Measurements from ENCODE around the gene SOST. TPM values are rescaled to one million over a fixed set of nuclear protein-coding genes. Genes with fewer than 3 reads are reported as not detected.

Gene SOST
- polyA plus RNA-seq, 2 donors = not detected

DNA sequence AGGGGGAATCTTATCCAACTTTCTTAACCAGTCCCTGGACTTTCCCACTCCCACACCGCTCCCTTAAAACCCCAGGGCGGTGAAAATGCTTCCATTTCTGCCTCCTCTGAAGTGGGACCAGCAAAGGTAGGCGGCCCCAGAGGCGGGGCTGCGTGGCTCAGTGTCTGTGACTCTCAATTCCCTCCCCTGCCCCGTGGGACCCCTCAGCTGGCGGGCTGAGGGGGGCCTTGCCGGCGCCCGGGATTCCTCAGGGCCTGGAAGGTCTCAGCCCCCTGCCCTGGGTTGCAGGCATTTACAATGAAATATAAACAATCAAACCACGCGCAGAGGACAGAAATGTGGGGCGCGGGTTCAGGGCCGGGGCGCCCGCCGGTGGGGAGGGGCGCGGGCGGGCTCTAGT lies 3.6 kb downstream of the SOST start:
- WGBS, 2 donors = 33 to 36% methylated on average over 21 of the region's 21 CpGs
- H3K4me3 ChIP-seq (ENCODE audit: low read depth in 1 of 2, low read length in 2 of 2) = no peak overlapping the region
- no peaks in the 10 kb centered on the region for H3K9me3 ChIP-seq (ENCODE audit: control insufficient read depth in 2 of 2, insufficient read depth in 1 of 2, low read depth in 1 of 2, low read length in 1 of 2)
- peaks cover 3 to 5% of the 10 kb centered on the region in 2 donors for H3K27me3 ChIP-seq (ENCODE audit: control insufficient read depth in 1 of 2, insufficient read depth in 2 of 2, low read length in 2 of 2)
- no peak overlapping the region for H3K27ac ChIP-seq (ENCODE audit: low read depth in 2 of 2, low read length in 1 of 2)
- peaks cover 2 to 11% of the 10 kb centered on the region in 2 donors for H3K4me1 ChIP-seq (ENCODE audit: control insufficient read depth in 2 of 2, insufficient read depth in 2 of 2, low read length in 1 of 2)
- no peaks in the 10 kb centered on the region for H3K36me3 ChIP-seq (ENCODE audit: control insufficient read depth in 2 of 2, insufficient read depth in 2 of 2, low read length in 1 of 2)

DNA sequence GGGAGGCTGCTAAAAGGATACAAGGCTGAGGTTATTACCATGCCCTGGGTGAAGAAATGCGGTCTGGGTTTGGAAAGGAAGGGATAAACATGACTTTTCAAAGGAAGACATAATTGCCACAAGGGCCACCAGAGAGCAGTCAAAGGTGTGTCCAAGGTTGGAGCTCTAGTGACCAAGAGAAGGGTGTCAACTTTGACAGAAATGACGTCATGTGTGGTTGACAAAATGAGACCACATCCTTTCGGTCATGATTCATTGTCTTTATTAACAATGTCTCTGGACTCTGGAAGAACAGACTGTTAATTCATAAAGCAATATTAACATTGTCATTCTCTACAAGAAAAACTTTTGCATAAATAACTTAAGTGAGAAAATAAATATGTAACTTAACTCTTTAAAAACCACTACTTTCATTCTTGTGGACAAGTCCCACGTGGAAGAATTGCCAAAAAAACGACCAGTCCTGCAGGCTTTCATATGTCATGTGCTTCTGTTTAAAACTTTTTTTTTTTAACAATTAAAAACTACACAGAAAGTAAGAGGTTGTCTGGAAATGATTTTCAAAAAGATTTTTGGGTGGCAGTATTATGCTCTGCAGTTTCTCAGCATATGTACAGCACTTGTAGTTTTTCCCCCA lies 5.0 kb downstream of the SOST start:
- H3K27me3 ChIP-seq (ENCODE audit: control insufficient read depth in 1 of 2, insufficient read depth in 2 of 2, low read length in 2 of 2) = peaks cover 3 to 5% of the 10 kb centered on the region in 2 donors
- no peaks in the 10 kb centered on the region for H3K9me3 ChIP-seq (ENCODE audit: control insufficient read depth in 2 of 2, insufficient read depth in 1 of 2, low read depth in 1 of 2, low read length in 1 of 2)
- H3K4me3 ChIP-seq (ENCODE audit: low read depth in 1 of 2, low read length in 2 of 2) = no peak overlapping the region
- 68 to 69% methylated on average over 5 of the region's 5 CpGs for WGBS, 2 donors
- no peaks in the 10 kb centered on the region for H3K36me3 ChIP-seq (ENCODE audit: control insufficient read depth in 2 of 2, insufficient read depth in 2 of 2, low read length in 1 of 2)
- H3K27ac ChIP-seq (ENCODE audit: low read depth in 2 of 2, low read length in 1 of 2) = no peak overlapping the region
- peaks cover 2 to 10% of the 10 kb centered on the region in 2 donors for H3K4me1 ChIP-seq (ENCODE audit: control insufficient read depth in 2 of 2, insufficient read depth in 2 of 2, low read length in 1 of 2)

DNA sequence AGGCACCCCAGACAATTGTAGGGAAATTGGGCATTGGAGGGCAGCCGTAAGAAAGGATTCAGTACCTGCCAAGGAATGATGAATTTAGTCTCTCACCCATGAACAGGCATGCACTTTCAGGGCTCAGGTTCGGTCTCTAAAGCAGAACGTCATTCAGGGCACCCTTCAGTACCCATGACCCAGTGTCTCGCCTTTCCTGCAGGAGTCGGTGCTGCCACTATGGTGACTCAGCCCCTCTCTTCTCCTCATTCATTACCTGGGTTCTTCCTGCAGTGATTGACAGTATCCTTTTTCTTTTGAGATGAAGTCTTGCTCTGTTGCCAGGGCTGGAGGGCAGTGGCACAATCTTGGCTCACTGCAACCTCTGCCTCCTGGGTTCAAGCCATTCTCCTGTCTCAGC lies 8.4 kb downstream of the SOST start:
- Histone ChIP-seq H3K9me3 (ENCODE audit: control insufficient read depth in 2 of 2, insufficient read depth in 1 of 2, low read depth in 1 of 2, low read length in 1 of 2) (no peaks in the 10 kb centered on the region), H3K36me3 (ENCODE audit: control insufficient read depth in 2 of 2, insufficient read depth in 2 of 2, low read length in 1 of 2) (no peaks in the 10 kb centered on the region), H3K27ac (ENCODE audit: low read depth in 2 of 2, low read length in 1 of 2) (no peak overlapping the region), H3K4me1 (ENCODE audit: control insufficient read depth in 2 of 2, insufficient read depth in 2 of 2, low read length in 1 of 2) (peaks cover under 1 to 4% of the 10 kb centered on the region in 2 donors), H3K4me3 (ENCODE audit: low read depth in 1 of 2, low read length in 2 of 2) (no peak overlapping the region), H3K27me3 (ENCODE audit: control insufficient read depth in 1 of 2, insufficient read depth in 2 of 2, low read length in 2 of 2) (no peaks in the 10 kb centered on the region)
- WGBS, 2 donors = 45 to 53% methylated on average over 5 of the region's 5 CpGs

DNA sequence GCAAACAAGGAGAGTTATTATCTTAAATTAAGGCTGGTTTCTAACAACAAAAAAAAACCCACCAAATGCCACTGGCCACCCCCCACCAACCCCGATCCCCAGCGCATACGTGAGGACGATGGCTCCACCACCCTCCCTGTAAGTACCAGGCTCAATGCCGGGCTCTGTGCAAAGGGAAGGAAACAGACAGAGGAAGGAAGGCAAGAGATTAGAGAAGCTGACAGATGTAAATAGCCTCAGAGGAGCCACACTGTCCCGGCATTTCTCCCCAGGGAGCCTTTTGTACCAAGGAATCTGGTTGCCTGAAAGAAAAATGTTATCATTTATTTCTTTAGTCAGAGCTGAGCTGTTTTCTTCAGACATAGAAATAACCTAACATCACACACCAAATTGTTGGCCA lies 13.1 kb downstream of the SOST start:
- Histone ChIP-seq H3K36me3 (ENCODE audit: control insufficient read depth in 2 of 2, insufficient read depth in 2 of 2, low read length in 1 of 2) (no peaks in the 10 kb centered on the region), H3K27me3 (ENCODE audit: control insufficient read depth in 1 of 2, insufficient read depth in 2 of 2, low read length in 2 of 2) (no peaks in the 10 kb centered on the region), H3K9me3 (ENCODE audit: control insufficient read depth in 2 of 2, insufficient read depth in 1 of 2, low read depth in 1 of 2, low read length in 1 of 2) (no peaks in the 10 kb centered on the region), H3K27ac (ENCODE audit: low read depth in 2 of 2, low read length in 1 of 2) (no peak overlapping the region), H3K4me3 (ENCODE audit: low read depth in 1 of 2, low read length in 2 of 2) (no peak overlapping the region), H3K4me1 (ENCODE audit: control insufficient read depth in 2 of 2, insufficient read depth in 2 of 2, low read length in 1 of 2) (peaks cover 0 to 3% of the 10 kb centered on the region in 2 donors)
- 36 to 44% methylated on average over 6 of the region's 6 CpGs for WGBS, 2 donors

DNA sequence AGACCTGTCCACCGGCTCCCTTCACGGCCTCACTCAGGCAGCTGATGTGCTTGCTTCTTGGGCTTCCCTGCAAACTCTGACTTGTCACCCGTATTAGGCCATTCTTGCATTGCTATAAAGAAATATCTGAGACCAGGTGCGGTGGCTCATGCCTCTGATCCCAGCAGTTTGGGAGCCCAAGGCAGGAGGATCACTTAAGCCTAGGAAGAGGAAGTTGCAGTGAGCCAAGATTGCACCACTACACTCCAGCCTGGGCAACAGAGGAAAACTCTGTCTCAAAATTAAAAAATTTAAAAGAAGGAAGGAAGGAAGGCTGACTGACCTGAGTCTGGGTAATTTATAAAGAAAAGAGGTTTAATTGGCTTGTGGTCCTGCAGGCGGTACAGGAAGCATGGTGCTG lies 17.0 kb downstream of the SOST start:
- H3K36me3 ChIP-seq (ENCODE audit: control insufficient read depth in 2 of 2, insufficient read depth in 2 of 2, low read length in 1 of 2) = no peaks in the 10 kb centered on the region
- H3K4me1 ChIP-seq (ENCODE audit: control insufficient read depth in 2 of 2, insufficient read depth in 2 of 2, low read length in 1 of 2) = no peaks in the 10 kb centered on the region
- WGBS, 2 donors = 89 to 93% methylated on average over 5 of the region's 5 CpGs
- H3K27me3 ChIP-seq (ENCODE audit: control insufficient read depth in 1 of 2, insufficient read depth in 2 of 2, low read length in 2 of 2) = no peaks in the 10 kb centered on the region
- H3K9me3 ChIP-seq (ENCODE audit: control insufficient read depth in 2 of 2, insufficient read depth in 1 of 2, low read depth in 1 of 2, low read length in 1 of 2) = no peaks in the 10 kb centered on the region
- H3K4me3 ChIP-seq (ENCODE audit: low read depth in 1 of 2, low read length in 2 of 2) = no peak overlapping the region
- H3K27ac ChIP-seq (ENCODE audit: low read depth in 2 of 2, low read length in 1 of 2) = no peak overlapping the region

DNA sequence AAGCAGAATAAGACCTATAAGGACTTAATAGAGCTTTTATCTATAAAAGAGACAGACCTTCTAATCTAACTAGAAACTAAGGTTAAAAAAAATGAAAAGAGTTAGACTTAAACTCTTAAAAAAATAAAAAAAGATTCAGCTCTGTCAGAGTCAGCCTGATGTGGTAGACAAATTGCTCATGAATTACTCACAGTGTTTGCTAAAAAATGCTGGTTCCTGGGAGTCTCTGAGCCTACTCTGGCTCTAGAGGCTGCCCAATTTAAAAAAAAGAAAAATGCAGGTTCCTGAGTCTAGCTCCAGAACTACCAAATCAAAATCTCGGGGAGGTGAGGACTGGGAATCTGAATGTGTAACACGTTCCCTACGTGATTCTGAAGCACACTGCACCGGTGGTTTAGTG lies 18.1 kb downstream of the SOST start:
- Histone ChIP-seq H3K4me1 (ENCODE audit: control insufficient read depth in 2 of 2, insufficient read depth in 2 of 2, low read length in 1 of 2) (no peaks in the 10 kb centered on the region), H3K27ac (ENCODE audit: low read depth in 2 of 2, low read length in 1 of 2) (no peak overlapping the region), H3K36me3 (ENCODE audit: control insufficient read depth in 2 of 2, insufficient read depth in 2 of 2, low read length in 1 of 2) (no peaks in the 10 kb centered on the region), H3K27me3 (ENCODE audit: control insufficient read depth in 1 of 2, insufficient read depth in 2 of 2, low read length in 2 of 2) (no peaks in the 10 kb centered on the region), H3K9me3 (ENCODE audit: control insufficient read depth in 2 of 2, insufficient read depth in 1 of 2, low read depth in 1 of 2, low read length in 1 of 2) (no peaks in the 10 kb centered on the region), H3K4me3 (ENCODE audit: low read depth in 1 of 2, low read length in 2 of 2) (no peak overlapping the region)
- WGBS, 2 donors = 69 to 90% methylated on average over 4 of the region's 4 CpGs

DNA sequence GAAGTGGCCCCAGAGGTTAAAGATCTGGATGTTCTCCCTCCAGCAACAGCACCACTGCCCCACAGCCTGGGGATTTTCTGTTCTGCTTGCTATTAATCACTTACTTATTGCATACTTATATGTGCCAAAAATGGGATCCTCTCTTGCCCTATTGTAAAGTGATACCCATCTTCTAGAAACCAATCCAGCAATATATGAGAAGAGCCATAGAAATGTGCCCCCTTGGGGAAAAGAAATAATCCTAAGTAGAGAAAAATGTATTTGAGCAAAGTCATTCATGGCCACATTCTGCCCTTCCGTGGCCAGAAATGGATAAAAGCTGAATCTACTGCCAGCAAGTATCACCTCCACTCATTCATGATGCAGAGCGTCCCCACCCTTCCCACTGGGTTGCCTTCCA lies 20.9 kb downstream of the SOST start:
- H3K27me3 ChIP-seq (ENCODE audit: control insufficient read depth in 1 of 2, insufficient read depth in 2 of 2, low read length in 2 of 2) = no peaks in the 10 kb centered on the region
- WGBS, 2 donors = 81 to 84% methylated on average over 2 of the region's 2 CpGs
- H3K4me1 ChIP-seq (ENCODE audit: control insufficient read depth in 2 of 2, insufficient read depth in 2 of 2, low read length in 1 of 2) = no peaks in the 10 kb centered on the region
- no peaks in the 10 kb centered on the region for H3K9me3 ChIP-seq (ENCODE audit: control insufficient read depth in 2 of 2, insufficient read depth in 1 of 2, low read depth in 1 of 2, low read length in 1 of 2)
- H3K36me3 ChIP-seq (ENCODE audit: control insufficient read depth in 2 of 2, insufficient read depth in 2 of 2, low read length in 1 of 2) = no peaks in the 10 kb centered on the region
- H3K27ac ChIP-seq (ENCODE audit: low read depth in 2 of 2, low read length in 1 of 2) = no peak overlapping the region
- no peak overlapping the region for H3K4me3 ChIP-seq (ENCODE audit: low read depth in 1 of 2, low read length in 2 of 2)

DNA sequence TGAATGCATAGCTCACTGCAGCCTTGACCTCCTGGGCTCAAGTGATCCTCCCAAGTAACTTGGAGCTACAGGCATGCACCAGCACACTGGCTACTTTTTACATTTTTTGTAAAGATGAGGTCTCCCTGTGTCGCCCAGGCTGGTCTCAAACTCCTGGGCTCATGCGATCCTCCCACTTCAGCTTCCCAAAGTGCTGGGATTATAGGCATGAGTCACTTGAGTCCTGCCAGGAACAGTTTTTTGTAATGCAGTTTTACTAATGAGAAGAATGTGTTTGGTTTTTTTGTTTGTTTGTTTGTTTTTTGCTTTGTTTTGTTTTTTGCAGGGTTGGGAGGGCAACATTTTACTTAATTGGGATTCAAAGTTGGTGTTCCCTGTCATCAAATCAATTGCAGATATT lies 22.2 kb downstream of the SOST start:
- WGBS, 2 donors = 66 to 76% methylated on average over 2 of the region's 2 CpGs
- Histone ChIP-seq H3K27me3 (ENCODE audit: control insufficient read depth in 1 of 2, insufficient read depth in 2 of 2, low read length in 2 of 2) (no peaks in the 10 kb centered on the region), H3K4me1 (ENCODE audit: control insufficient read depth in 2 of 2, insufficient read depth in 2 of 2, low read length in 1 of 2) (no peaks in the 10 kb centered on the region), H3K36me3 (ENCODE audit: control insufficient read depth in 2 of 2, insufficient read depth in 2 of 2, low read length in 1 of 2) (no peaks in the 10 kb centered on the region), H3K27ac (ENCODE audit: low read depth in 2 of 2, low read length in 1 of 2) (no peak overlapping the region), H3K4me3 (ENCODE audit: low read depth in 1 of 2, low read length in 2 of 2) (no peak overlapping the region), H3K9me3 (ENCODE audit: control insufficient read depth in 2 of 2, insufficient read depth in 1 of 2, low read depth in 1 of 2, low read length in 1 of 2) (no peaks in the 10 kb centered on the region)

DNA sequence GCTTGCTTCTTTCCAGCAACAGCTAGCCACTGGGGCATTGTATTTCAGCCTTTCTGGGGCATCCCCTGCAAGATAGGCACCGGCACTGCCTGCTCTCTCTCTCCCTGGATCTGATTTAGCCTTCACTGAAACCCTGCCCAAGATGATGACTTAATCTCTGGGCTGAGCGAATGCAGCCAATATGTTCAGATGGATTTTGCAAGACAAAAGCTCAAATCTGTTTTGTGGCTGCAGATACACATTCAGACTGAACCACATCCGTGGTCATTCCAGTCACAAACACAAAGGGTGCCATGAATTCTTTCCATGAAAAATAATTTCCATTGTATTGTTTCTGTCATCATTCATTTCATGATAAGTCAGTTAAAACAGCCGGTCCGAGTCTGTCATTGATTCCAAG lies 24.2 kb downstream of the SOST start:
- WGBS, 2 donors = 47 to 55% methylated on average over 5 of the region's 5 CpGs
- Histone ChIP-seq H3K9me3 (ENCODE audit: control insufficient read depth in 2 of 2, insufficient read depth in 1 of 2, low read depth in 1 of 2, low read length in 1 of 2) (no peaks in the 10 kb centered on the region), H3K27ac (ENCODE audit: low read depth in 2 of 2, low read length in 1 of 2) (no peak overlapping the region), H3K4me3 (ENCODE audit: low read depth in 1 of 2, low read length in 2 of 2) (no peak overlapping the region), H3K36me3 (ENCODE audit: control insufficient read depth in 2 of 2, insufficient read depth in 2 of 2, low read length in 1 of 2) (no peaks in the 10 kb centered on the region), H3K27me3 (ENCODE audit: control insufficient read depth in 1 of 2, insufficient read depth in 2 of 2, low read length in 2 of 2) (no peaks in the 10 kb centered on the region), H3K4me1 (ENCODE audit: control insufficient read depth in 2 of 2, insufficient read depth in 2 of 2, low read length in 1 of 2) (no peaks in the 10 kb centered on the region)

DNA sequence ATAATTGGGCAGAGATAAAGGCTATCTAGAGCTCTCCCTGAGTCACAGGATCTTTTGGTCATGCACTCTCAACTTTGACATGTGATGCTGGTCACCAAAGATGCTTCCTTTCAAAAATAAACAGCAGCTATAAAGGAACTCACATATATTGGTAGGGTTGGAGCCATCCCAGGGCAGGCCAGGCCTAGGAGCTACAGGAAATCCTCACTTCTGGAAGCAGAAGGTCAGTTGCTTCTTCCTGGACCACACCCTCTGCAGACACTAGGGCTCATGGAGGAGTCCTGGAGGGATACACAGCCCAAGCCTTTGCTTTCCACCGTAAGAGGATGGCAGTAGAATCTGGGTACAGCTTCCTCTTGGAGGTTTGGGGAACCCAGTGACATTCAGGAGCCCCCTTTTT lies 24.6 kb downstream of the SOST start:
- WGBS, 2 donors = 68 to 71% methylated on average over 1 of the region's 1 CpG
- Histone ChIP-seq H3K4me1 (ENCODE audit: control insufficient read depth in 2 of 2, insufficient read depth in 2 of 2, low read length in 1 of 2) (no peaks in the 10 kb centered on the region), H3K36me3 (ENCODE audit: control insufficient read depth in 2 of 2, insufficient read depth in 2 of 2, low read length in 1 of 2) (no peaks in the 10 kb centered on the region), H3K4me3 (ENCODE audit: low read depth in 1 of 2, low read length in 2 of 2) (no peak overlapping the region), H3K27ac (ENCODE audit: low read depth in 2 of 2, low read length in 1 of 2) (no peak overlapping the region), H3K27me3 (ENCODE audit: control insufficient read depth in 1 of 2, insufficient read depth in 2 of 2, low read length in 2 of 2) (no peaks in the 10 kb centered on the region), H3K9me3 (ENCODE audit: control insufficient read depth in 2 of 2, insufficient read depth in 1 of 2, low read depth in 1 of 2, low read length in 1 of 2) (no peaks in the 10 kb centered on the region)
